Upper lobe of left lung (tissue), 6 donors: ENCODE measurements around the gene HTATIP2. TPM values are rescaled to one million over a fixed set of nuclear protein-coding genes. Genes with fewer than 3 reads are reported as not detected.

ENCODE experiments used
- ATAC-seq, 2 donors: fragments of 200-7000 bp; cut with Tn5 transposase; one replicate each; pipeline ENCODE4 v1.9.1; 2022; ENCODE audit warnings: mild to moderate bottlenecking in 2 of 2, moderate library complexity in 2 of 2; ENCODE audit not compliant: low FRiP score in 2 of 2
- DNase-seq, 2 donors: peaks; one replicate each; pipeline ENCODE4 v3.0.0-alpha.2; 2019 to 2020
- H3K27ac ChIP-seq, 4 donors: fragments of 200-600 bp; sonication (generic); one replicate each; pipeline ENCODE4 v1.5.1; 2016 to 2019
- H3K27me3 ChIP-seq, 4 donors: fragments of 200-600 bp; sonication (generic); one replicate each; pipeline ENCODE4 v1.5.1; 2017 to 2019
- H3K36me3 ChIP-seq, 4 donors: fragments of 200-600 bp; sonication (generic); one replicate each; pipeline ENCODE4 v1.5.1; 2016 to 2019
- H3K4me1 ChIP-seq, 4 donors: fragments of 200-600 bp; sonication (generic); one replicate each; pipeline ENCODE4 v1.5.1; 2018 to 2019
- H3K4me3 ChIP-seq, 4 donors: fragments of 200-600 bp; sonication (generic); one replicate each; pipeline ENCODE4 v1.5.1; 2017 to 2019; ENCODE audit warnings: mild to moderate bottlenecking in 2 of 4, moderate library complexity in 1 of 4
- H3K9me3 ChIP-seq, 4 donors: fragments of 200-600 bp; sonication (generic); one replicate each; pipeline ENCODE4 v1.5.1; 2018 to 2019
- EP300 ChIP-seq, 4 donors: sonication (generic); formaldehyde crosslinking; IDR thresholded peaks; one replicate each; pipeline ENCODE4 v1.5.1; 2017; ENCODE audit warnings: antibody characterized with exemption in 4 of 4, control low read depth in 2 of 4
- POLR2A ChIP-seq, 4 donors: fragments of 450-650 bp; IDR thresholded peaks; one replicate each; pipeline ENCODE4 v1.5.1; 2016 to 2017; ENCODE audit warnings: antibody characterized with exemption in 4 of 4, mild to moderate bottlenecking in 2 of 4
- POLR2AphosphoS5 ChIP-seq, 2 donors: sonication (generic); formaldehyde crosslinking; IDR thresholded peaks; one replicate each; pipeline ENCODE4 v1.5.1; 2017; ENCODE audit warnings: antibody characterized with exemption in 2 of 2
- WGBS, 2 donors: methylation state at CpG; one replicate each; pipeline ENCODE4 v1.1.5; 2017 to 2018; 5-methylcytosine and 5-hydroxymethylcytosine counted together
- total RNA-seq, 6 donors: library from RNA; depleted of rRNA in 4 of 6; stranded (reverse); fragments of >200 nt in 4 of 6; gene quantifications; one replicate each; pipeline versions ENCODE4 v1.1.0 to v1.2.1, GENCODE V29; 2016 to 2021
- TF ChIP-seq, protein P1 (sequence below), 6 experiments: fragments of 450-650 bp in 4 of 6; fragments of 200-600 bp in 2 of 6; sonication (generic) in 2 of 6; IDR thresholded peaks; one replicate each; pipeline ENCODE4 v1.5.1; 2016 to 2019; ENCODE audit warnings: antibody characterized with exemption in 6 of 6
- donor health status: DM: no; HTN: no; CAD: no; lungs with moderate emphysema.
- donor health status: DM: no; HTN: yes; CAD: no; lungs with severe emphysema.

The HTATIP2 gene
- total RNA-seq, 6 donors from 2014 or later, result 19.9 to 97.8 (median 51.6) TPM

GRCh38 chr11:20367313-20367948, 3.9 kb downstream of the HTATIP2 start:
- Histone ChIP-seq H3K9me3 (no peaks in the 10 kb centered on the region), H3K27me3 (no peaks in the 10 kb centered on the region), H3K36me3 (peaks cover 0 to 23% (median 5%) of the 10 kb centered on the region in 4 donors), H3K4me3 (no peak overlapping the region), H3K4me1 (peaks cover 12 to 27% (median 24%) of the 10 kb centered on the region in 4 donors), H3K27ac (no peak overlapping the region)
- DNase-seq, result no peak
- whole genome bisulfite sequencing, 2 donors, result 77 to 82% methylated on average over 9 of the region's 9 CpGs
- no peak for TF ChIP-seq EP300 (IDR thresholded peaks at IDR 0.05)
- no peak for TF ChIP-seq POLR2AphosphoS5 (IDR thresholded peaks at IDR 0.05)
- TF ChIP-seq POLR2A (IDR thresholded peaks at IDR 0.05), result no peak
- TF ChIP-seq, protein P1, sequence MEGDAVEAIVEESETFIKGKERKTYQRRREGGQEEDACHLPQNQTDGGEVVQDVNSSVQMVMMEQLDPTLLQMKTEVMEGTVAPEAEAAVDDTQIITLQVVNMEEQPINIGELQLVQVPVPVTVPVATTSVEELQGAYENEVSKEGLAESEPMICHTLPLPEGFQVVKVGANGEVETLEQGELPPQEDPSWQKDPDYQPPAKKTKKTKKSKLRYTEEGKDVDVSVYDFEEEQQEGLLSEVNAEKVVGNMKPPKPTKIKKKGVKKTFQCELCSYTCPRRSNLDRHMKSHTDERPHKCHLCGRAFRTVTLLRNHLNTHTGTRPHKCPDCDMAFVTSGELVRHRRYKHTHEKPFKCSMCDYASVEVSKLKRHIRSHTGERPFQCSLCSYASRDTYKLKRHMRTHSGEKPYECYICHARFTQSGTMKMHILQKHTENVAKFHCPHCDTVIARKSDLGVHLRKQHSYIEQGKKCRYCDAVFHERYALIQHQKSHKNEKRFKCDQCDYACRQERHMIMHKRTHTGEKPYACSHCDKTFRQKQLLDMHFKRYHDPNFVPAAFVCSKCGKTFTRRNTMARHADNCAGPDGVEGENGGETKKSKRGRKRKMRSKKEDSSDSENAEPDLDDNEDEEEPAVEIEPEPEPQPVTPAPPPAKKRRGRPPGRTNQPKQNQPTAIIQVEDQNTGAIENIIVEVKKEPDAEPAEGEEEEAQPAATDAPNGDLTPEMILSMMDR (IDR thresholded peaks at IDR 0.05), result no peak
- peak in 1 of 2 donors; percentile 57 for ATAC-seq

- Histone ChIP-seq H3K9me3 (no peaks in the 10 kb centered on the region), H3K36me3 (peaks cover 0 to 23% (median 5%) of the 10 kb centered on the region in 4 donors), H3K27ac (no peak overlapping the region), H3K4me1 (peaks cover 12 to 25% (median 20%) of the 10 kb centered on the region in 4 donors), H3K4me3 (no peak overlapping the region), H3K27me3 (no peaks in the 10 kb centered on the region)
- ATAC-seq (no peak), DNase-seq (no peak)
- TF ChIP-seq POLR2A (IDR thresholded peaks at IDR 0.05), result no peak
- TF ChIP-seq, protein P1 (IDR thresholded peaks at IDR 0.05), result no peak
- no peak for TF ChIP-seq POLR2AphosphoS5 (IDR thresholded peaks at IDR 0.05)
- no peak for TF ChIP-seq EP300 (IDR thresholded peaks at IDR 0.05)
Observed at GRCh38 chr11:20368438-20368837, 4.9 kb downstream of the HTATIP2 start.

DNA sequence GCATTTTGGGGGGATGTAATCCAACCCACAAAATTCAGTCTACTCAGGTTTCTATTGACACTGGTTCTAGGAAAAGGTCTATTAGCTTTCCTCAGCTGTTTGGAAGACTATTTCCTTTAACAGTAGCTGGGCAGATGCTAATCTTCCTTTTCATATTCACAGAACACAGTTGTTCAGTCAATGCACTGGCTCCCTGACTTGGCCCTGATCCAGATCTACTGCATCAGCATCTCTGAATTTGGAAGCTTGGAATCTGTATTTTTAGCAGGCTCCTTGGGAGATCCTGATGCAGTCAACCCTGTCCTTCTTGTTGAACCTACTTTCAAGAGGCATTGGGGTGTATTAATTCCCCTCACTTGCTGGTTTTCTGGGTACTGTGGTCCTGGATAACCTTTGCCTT, 6.3 kb downstream of the HTATIP2 start:
- no peak for ATAC-seq
- Histone ChIP-seq H3K27ac (no peak overlapping the region), H3K4me3 (no peak overlapping the region), H3K36me3 (peaks cover 0 to 30% (median 5%) of the 10 kb centered on the region in 4 donors), H3K9me3 (no peaks in the 10 kb centered on the region), H3K27me3 (no peaks in the 10 kb centered on the region), H3K4me1 (peaks cover 7 to 18% (median 13%) of the 10 kb centered on the region in 4 donors)
- DNase-seq, result no peak
- TF ChIP-seq EP300 (IDR thresholded peaks at IDR 0.05) (no peak), POLR2A (IDR thresholded peaks at IDR 0.05) (no peak), POLR2AphosphoS5 (IDR thresholded peaks at IDR 0.05) (no peak)
- TF ChIP-seq, protein P1 (IDR thresholded peaks at IDR 0.05), result no peak

DNA sequence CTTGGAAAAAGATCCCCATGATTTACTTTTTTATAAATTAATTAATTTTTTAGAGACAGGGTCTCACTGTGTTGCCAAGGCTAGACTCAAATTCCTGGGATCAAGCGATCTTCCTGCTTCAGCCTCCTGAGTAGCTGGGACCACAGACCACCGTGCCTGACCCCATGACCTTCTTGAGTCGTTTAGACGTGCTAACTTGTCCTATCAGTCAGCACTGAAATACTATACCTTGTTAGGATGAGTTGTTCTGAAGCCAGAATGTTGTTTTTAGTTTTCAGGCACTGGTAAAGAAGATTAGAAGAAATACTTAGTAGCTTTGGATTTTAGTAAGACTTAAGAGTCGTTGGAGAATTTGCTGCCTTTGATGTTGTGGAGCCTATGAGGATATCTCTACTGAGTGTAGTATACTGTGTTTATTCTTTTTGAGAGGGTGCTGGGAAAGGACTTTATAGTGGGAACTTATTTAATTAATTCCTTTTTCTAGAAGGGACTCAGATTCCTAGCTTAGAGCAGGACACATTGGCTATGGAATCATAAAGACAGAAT, 8.6 kb downstream of the HTATIP2 start:
- ATAC-seq, result no peak

More for the DNA sequence above, 8.6 kb downstream of the HTATIP2 start:
- no peak for DNase-seq
- H3K9me3 ChIP-seq, result no peaks in the 10 kb centered on the region
- WGBS, 2 donors, result 78% methylated on average over 5 of the region's 5 CpGs
- no peak overlapping the region for H3K4me3 ChIP-seq
- peaks cover 7 to 44% (median 13%) of the 10 kb centered on the region in 4 donors for H3K36me3 ChIP-seq
- H3K4me1 ChIP-seq, result peaks cover 0 to 4% (median 2%) of the 10 kb centered on the region in 4 donors
- H3K27ac ChIP-seq, result no peak overlapping the region
- TF ChIP-seq EP300 (IDR thresholded peaks at IDR 0.05), result no peak
- no peak for TF ChIP-seq POLR2AphosphoS5 (IDR thresholded peaks at IDR 0.05)
- TF ChIP-seq, protein P1 (IDR thresholded peaks at IDR 0.05), result no peak
- no peak for TF ChIP-seq POLR2A (IDR thresholded peaks at IDR 0.05)
- H3K27me3 ChIP-seq, result no peaks in the 10 kb centered on the region
